Activated naive CD4-positive, alpha-beta T cell treated with anti-CD3 and anti-CD28 coated beads, Interleukin-2, amount 50 U/mL, for 72 hours (primary cell): ENCODE data around the gene SECTM1. TPM values are rescaled to one million over a fixed set of nuclear protein-coding genes. Genes with fewer than 3 reads are reported as not detected.

ENCODE experiments used
- ATAC-seq, 2 donors: fragments of 150-1000 bp; cut with Tn5 transposase; 2 replicates each; pipeline ENCODE4 v1.10.0; 2021; ENCODE audit warnings: mild to moderate bottlenecking in 2 of 2, moderate library complexity in 2 of 2
- DNase-seq, 2 donors: peaks; one replicate each; pipeline ENCODE4 v3.0.0; 2021 to 2022; ENCODE audit warnings: low spot score in 2 of 2
- H3K27ac Mint-ChIP-seq, 2 donors: one replicate each; pipeline ENCODE4 v1.8.0; 2022; ENCODE audit warnings: mild to moderate bottlenecking in 2 of 2, mixed read lengths in 2 of 2
- H3K36me3 Mint-ChIP-seq, 2 donors: one replicate each; pipeline ENCODE4 v1.8.0; 2022; ENCODE audit warnings: mixed read lengths in 2 of 2
- H3K9me3 Mint-ChIP-seq, 2 donors: one replicate each; pipeline ENCODE4 v1.8.0; 2022; ENCODE audit warnings: mixed read lengths in 2 of 2
- total RNA-seq, 2 donors: library from RNA; stranded (reverse); gene quantifications; one replicate each; pipeline ENCODE4 v1.2.3, GENCODE V29; 2022

The SECTM1 gene
- total RNA-seq, 2 donors from 2014 or later = 2.3 to 13.7 TPM

DNA sequence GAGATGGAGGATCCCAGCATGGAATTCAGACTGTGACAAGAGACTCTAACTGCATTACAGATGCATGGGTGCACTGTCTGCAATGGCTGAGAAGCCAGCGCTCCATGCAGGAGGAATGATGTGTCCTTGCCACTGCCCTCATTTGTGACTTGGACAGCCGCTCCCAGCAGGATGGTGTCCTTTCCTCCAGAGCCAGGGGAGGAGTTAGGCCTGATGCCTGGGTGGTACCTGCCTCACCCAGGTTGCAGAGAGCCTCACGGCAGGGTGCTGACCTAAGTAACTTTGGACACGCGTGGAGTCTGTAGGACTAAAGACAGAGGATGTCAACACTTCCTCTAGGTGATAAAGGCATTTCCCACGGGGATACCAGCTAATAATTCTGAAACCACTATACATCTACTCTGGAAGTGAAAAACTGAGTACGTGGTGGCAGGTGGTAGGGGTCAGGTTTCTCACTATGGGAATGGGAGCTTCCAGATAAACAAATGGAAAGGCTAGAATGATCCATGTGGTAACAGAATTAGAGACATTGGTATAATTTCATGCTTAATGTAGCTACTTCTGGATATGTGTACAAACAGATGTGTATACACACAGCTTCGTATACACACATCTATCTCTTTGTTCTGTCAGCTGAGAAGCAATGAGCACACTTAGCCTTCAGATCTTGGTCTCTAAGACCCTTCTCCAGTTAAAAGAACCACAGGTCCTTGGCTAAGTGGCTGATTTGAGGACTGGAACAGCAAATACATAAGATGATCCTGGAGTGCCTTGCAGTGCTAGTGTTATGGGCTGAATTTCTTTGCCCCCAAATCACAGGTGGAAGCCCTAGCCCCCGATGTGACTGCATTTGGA lies 46.3 kb downstream of the SECTM1 start:
- peak overlapping the region; percentile 9 to 33 for H3K27ac Mint-ChIP-seq
- H3K36me3 Mint-ChIP-seq = no peaks in the 10 kb centered on the region
- ATAC-seq (no peak), DNase-seq (no peak)
- no peaks in the 10 kb centered on the region for H3K9me3 Mint-ChIP-seq

GRCh38 chr17:82285141-82285540 lies 48.4 kb downstream of the SECTM1 start:
- no peaks in the 10 kb centered on the region for H3K9me3 Mint-ChIP-seq
- no peak for ATAC-seq
- DNase-seq = no peak
- H3K27ac Mint-ChIP-seq = no peak overlapping the region
- H3K36me3 Mint-ChIP-seq = no peaks in the 10 kb centered on the region

DNA sequence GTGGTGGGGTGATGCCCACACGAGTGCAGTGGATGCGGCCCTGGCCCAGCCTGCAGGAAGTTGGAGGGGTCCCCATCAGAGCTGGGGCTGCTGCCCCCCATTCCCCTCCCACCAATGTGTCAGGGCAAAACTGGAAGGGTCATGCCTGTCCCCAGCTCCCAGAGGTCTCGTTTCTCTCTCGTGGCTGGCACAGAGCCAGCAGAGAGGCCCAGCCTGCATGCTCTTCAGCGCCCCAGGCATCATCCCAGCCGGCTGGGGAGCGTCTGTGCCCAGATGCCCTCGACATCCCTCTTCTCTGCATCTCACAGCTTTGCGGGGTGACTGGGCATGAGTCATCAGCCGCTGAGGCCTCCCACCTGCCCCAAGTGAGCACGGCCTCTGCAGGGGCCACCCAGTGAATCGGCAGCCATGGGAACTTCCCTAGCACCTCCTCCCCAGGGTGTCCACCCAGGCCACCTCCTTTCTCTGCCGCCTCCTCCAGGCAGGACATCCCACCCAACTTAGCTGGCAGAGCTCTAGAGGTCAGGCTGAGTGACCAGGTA lies 50.3 kb downstream of the SECTM1 start:
- ATAC-seq (peak; percentile 74 to 80), DNase-seq (no peak)
- H3K27ac Mint-ChIP-seq = peak overlapping the region in 1 of 2 donors; percentile 40
- no peaks in the 10 kb centered on the region for H3K36me3 Mint-ChIP-seq
- H3K9me3 Mint-ChIP-seq = no peaks in the 10 kb centered on the region

DNA sequence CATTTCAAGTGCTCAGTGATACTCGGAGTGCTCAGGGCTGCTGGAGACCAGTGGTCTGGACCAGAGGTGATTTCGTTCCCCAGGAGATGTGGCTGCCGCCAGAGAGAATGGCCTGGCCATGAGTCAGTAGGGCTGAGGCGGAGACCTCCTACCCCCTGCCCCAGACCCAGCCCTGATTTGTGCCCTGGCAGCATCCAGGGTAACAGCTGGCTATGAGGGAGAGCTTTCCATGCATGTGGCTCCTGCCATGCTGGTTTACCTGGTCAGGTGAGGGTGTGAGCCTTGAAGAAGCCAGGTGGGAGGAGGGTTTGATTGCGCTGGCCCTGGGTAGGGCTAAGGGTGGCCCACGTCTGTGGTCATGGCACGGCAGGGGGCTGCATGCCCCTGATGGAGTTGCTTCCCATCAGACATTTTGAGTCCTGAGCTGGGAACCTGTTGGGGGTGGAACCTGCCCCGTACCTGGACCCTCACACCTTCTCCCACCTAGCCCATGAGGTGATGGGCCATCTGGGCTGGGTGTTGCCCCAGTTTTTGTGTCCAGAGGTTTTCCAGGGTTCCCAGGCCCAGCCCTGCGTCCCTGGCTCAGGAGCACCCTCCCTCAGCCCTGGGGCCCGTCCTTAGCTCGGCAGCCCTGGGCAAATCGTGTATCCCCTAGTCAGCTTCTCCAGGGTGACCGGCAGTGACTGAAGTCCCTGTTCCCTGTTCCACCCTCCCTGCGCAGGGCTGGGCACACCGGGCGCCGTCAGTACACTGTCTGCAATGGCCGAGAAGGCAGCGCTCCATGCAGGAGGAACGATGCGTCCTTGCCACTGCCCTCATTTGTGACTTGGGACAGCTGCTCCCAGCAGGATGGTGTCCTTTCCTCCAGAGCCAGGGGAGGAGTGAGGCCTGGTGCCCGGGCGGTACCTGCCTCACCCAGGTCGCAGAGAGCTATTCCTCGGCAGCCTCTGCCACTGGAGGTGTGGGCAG lies 51.0 kb downstream of the SECTM1 start:
- ATAC-seq (peak; percentile 14 to 66), DNase-seq (no peak)
- H3K27ac Mint-ChIP-seq = no peak overlapping the region
- no peaks in the 10 kb centered on the region for H3K9me3 Mint-ChIP-seq
- no peaks in the 10 kb centered on the region for H3K36me3 Mint-ChIP-seq

GRCh38 chr17:82281502-82282238 lies 51.9 kb downstream of the SECTM1 start:
- Mint-ChIP-seq H3K9me3 (no peaks in the 10 kb centered on the region), H3K36me3 (no peaks in the 10 kb centered on the region), H3K27ac (no peak overlapping the region)
- DNase-seq = no peak
- peak; percentile 63 to 79 for ATAC-seq

- H3K36me3 Mint-ChIP-seq = no peaks in the 10 kb centered on the region
- no peak for ATAC-seq
- no peaks in the 10 kb centered on the region for H3K9me3 Mint-ChIP-seq
- no peak for DNase-seq
- no peak overlapping the region for H3K27ac Mint-ChIP-seq
Observed at GRCh38 chr17:82281076-82281475, 52.5 kb downstream of the SECTM1 start.

GRCh38 chr17:82280537-82280936 lies 53.0 kb downstream of the SECTM1 start:
- no peak for ATAC-seq
- Mint-ChIP-seq H3K36me3 (no peaks in the 10 kb centered on the region), H3K27ac (no peak overlapping the region), H3K9me3 (no peaks in the 10 kb centered on the region)
- DNase-seq = no peak

- no peaks in the 10 kb centered on the region for H3K9me3 Mint-ChIP-seq
Observed at GRCh38 chr17:82278786-82279391, 54.7 kb downstream of the SECTM1 start.

DNA sequence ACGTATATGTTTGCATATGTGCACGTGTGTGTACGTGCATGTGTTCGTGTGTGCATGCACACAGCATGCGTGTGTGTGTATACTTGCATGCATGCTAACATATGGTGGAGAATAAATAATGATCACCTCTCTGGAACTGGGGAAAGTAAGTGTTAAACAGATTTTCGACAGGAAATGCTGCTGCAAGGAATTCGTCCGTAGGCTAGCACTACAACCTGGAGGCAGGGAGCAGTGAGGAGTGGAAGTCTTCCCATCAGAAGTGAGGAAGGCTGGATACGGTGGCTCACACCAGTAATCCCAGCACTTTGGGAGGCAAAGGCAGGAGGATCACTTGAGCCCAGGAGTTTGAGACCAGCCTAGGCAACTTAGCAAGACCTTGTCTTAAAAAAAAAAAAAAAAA lies 55.3 kb downstream of the SECTM1 start:
- Mint-ChIP-seq H3K27ac (no peak overlapping the region), H3K9me3 (no peaks in the 10 kb centered on the region)
- ATAC-seq = no peak

More at GRCh38 chr17:82278786-82279391, 54.7 kb downstream of the SECTM1 start:
- DNase-seq (no peak), ATAC-seq (no peak)
- no peak overlapping the region for H3K27ac Mint-ChIP-seq
- no peaks in the 10 kb centered on the region for H3K36me3 Mint-ChIP-seq

DNA sequence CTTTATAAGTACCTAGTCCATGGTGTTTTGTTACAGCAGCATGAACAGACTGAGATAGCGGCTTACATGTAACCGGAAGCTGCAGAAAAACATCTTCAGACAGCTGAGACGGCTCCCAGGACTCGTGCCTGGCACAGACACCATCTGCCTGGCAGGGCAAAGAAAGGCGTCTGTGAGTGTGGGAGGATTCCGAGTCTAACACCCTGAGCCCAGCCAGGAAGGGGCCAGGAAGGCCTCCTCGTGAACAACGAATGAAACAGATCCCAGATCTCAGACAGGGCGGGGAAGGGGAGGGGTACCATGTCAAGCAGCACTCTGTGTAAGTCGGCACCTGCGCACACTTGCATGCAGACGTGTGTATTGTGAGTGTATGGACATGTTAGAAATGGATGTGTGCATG lies 55.7 kb downstream of the SECTM1 start:
- Mint-ChIP-seq H3K36me3 (no peaks in the 10 kb centered on the region), H3K27ac (no peak overlapping the region), H3K9me3 (no peaks in the 10 kb centered on the region)
- DNase-seq = no peak
- ATAC-seq = no peak

More for the DNA sequence above, 55.3 kb downstream of the SECTM1 start:
- no peaks in the 10 kb centered on the region for H3K36me3 Mint-ChIP-seq
- DNase-seq = no peak

- H3K36me3 Mint-ChIP-seq = peaks cover 7 to 8% of the 10 kb centered on the region in 2 donors
- H3K27ac Mint-ChIP-seq = no peak overlapping the region
- H3K9me3 Mint-ChIP-seq = no peaks in the 10 kb centered on the region
- no peak for DNase-seq
- no peak for ATAC-seq
Observed at GRCh38 chr17:82276938-82277337, 56.6 kb downstream of the SECTM1 start.

GRCh38 chr17:82275326-82275725 lies 58.2 kb downstream of the SECTM1 start:
- Mint-ChIP-seq H3K27ac (peak overlapping the region in 1 of 2 donors; percentile 13), H3K9me3 (no peaks in the 10 kb centered on the region), H3K36me3 (peaks cover 7 to 15% of the 10 kb centered on the region in 2 donors)
- DNase-seq (no peak), ATAC-seq (no peak)

- peaks cover 7 to 24% of the 10 kb centered on the region in 2 donors for H3K36me3 Mint-ChIP-seq
- no peak for DNase-seq
- peak overlapping the region in 1 of 2 donors; percentile 100 for H3K27ac Mint-ChIP-seq
- ATAC-seq = no peak
- no peaks in the 10 kb centered on the region for H3K9me3 Mint-ChIP-seq
Observed at GRCh38 chr17:82274134-82275020, 59.2 kb downstream of the SECTM1 start.

GRCh38 chr17:82273327-82274133 lies 60.0 kb downstream of the SECTM1 start, which contains the start of gene CSNK1D:
Gene CSNK1D, minus strand, starts transcription at chr17:82273700. Its CDS starts 319 bp downstream, at chr17:82273381.
- Mint-ChIP-seq H3K9me3 (no peaks in the 10 kb centered on the region), H3K36me3 (peaks cover 7 to 27% of the 10 kb centered on the region in 2 donors), H3K27ac (peak within 1 kb of the TSS; percentile 100)
- ATAC-seq = peak; percentile 85 to 93
- peak; percentile 89 to 94 for DNase-seq
